ENCODE results near the gene FADS1. TPM values are rescaled to one million over a fixed set of nuclear protein-coding genes. Genes with fewer than 3 reads are reported as not detected.

FADS1 gene
- total and polyA plus RNA-seq, 2 of the 13 experiments (the other 11 are each of a cell fraction or from before 2014, with no cell fraction given), result 91.8 to 108 TPM

- TF ChIP-seq IRF9 (CRISPR knock-in tag; IDR thresholded peaks at IDR 0.05; ENCODE audit: borderline replicate concordance) (peak; percentile 84; the same call in 1 of the 2 replicates), HDAC1 (CRISPR knock-in tag; IDR thresholded peaks at IDR 0.05) (peak; percentile 98), ZFP36 (IDR thresholded peaks at IDR 0.05; ENCODE audit: borderline replicate concordance, low read depth, low read length, partially characterized antibody) (no peak), REXO4 (CRISPR knock-in tag; IDR thresholded peaks at IDR 0.05; ENCODE audit: borderline replicate concordance) (no peak), TEAD3 (CRISPR knock-in tag; optimal IDR thresholded peaks at IDR 0.05; ENCODE audit: borderline replicate concordance) (no peak), PAWR (CRISPR knock-in tag; IDR thresholded peaks at IDR 0.05; ENCODE audit: borderline replicate concordance) (no peak), ZNF143 (CRISPR knock-in tag; IDR thresholded peaks at IDR 0.05) (peak; percentile 98), ZGPAT (CRISPR knock-in tag; IDR thresholded peaks at IDR 0.05) (peak; percentile 88; the same call in 1 of the 2 replicates), RNF219 (CRISPR knock-in tag; IDR thresholded peaks at IDR 0.05) (no peak), ZNF7 (CRISPR knock-in tag; IDR thresholded peaks at IDR 0.05) (no peak), RXRA (CRISPR knock-in tag; IDR thresholded peaks at IDR 0.05) (0 out of 2 replicates have a peak, but pooled peaks have one; percentile 46), ARID2 (CRISPR knock-in tag; IDR thresholded peaks at IDR 0.05; ENCODE audit: borderline replicate concordance) (peak; percentile 26; the same call in 1 of the 2 replicates), NCOA1 (CRISPR knock-in tag; IDR thresholded peaks at IDR 0.05) (peak; percentile 94), SOX5 (CRISPR knock-in tag; IDR thresholded peaks at IDR 0.05; ENCODE audit: borderline replicate concordance) (peak; percentile 24; the same call in 1 of the 2 replicates), MEIS2 (CRISPR knock-in tag; IDR thresholded peaks at IDR 0.05) (peak; percentile 43; the same call in 1 of the 2 replicates), WIZ (CRISPR knock-in tag; IDR thresholded peaks at IDR 0.05) (no peak), REST (IDR thresholded peaks at IDR 0.05; ENCODE audit: borderline replicate concordance in 1 of 2, low read depth in 1 of 2, low read length in 2 of 2) (peak in 1 of 2 experiments; percentile 19; a peak in 1 of 4 replicates), HIVEP1 (CRISPR knock-in tag; IDR thresholded peaks at IDR 0.05) (0 out of 2 replicates have a peak, but pooled peaks have one; percentile 16), ELF1 (CRISPR knock-in tag; IDR thresholded peaks at IDR 0.05) (peak; percentile 97), ZNF33A (CRISPR knock-in tag; IDR thresholded peaks at IDR 0.05; ENCODE audit: borderline replicate concordance) (peak; percentile 23; the same call in 1 of the 2 replicates), ZNF572 (CRISPR knock-in tag; IDR thresholded peaks at IDR 0.05) (0 out of 2 replicates have a peak, but pooled peaks have one; percentile 38)
Observed at GRCh38 chr11:61792310-61793082, 24.3 kb downstream of the FADS1 start, which contains the start of the genes FEN1 and TMEM258 (continued).

Data from HepG2 (cell line).